ENCODE data around the gene PARG. TPM values are rescaled to one million over a fixed set of nuclear protein-coding genes. Genes with fewer than 3 reads are reported as not detected.

PARG gene
- total and polyA plus RNA-seq, 4 experiments from 2014 or later = 9.0 to 42.6 (median 26.9) TPM

GRCh38 chr10:49827297-49827696 lies 114.5 kb downstream of the PARG start:
- intact Hi-C loops (cut with micrococcal nuclease) = no loop called here
- H3K27me3 Mint-ChIP-seq = no peaks in the 10 kb centered on the region
- no peaks in the 10 kb centered on the region for H3K27me3 ChIP-seq (ENCODE audit: insufficient read depth, low read length)
- no peak for DNase-seq
- H3K36me3 ChIP-seq (ENCODE audit: insufficient read depth, low read length) = peaks cover 11% of the 10 kb centered on the region
- H3K4me3 ChIP-seq (ENCODE audit: low read length in 2 of 2) = no peak overlapping the region
- no peak overlapping the region for H3K27ac ChIP-seq (ENCODE audit: low read depth, low read length)
- H3K9me3 Mint-ChIP-seq = no peaks in the 10 kb centered on the region
- ChIA-PET POLR2A (ENCODE audit: partially characterized antibody) (no interaction called here), CTCF (ENCODE audit: partially characterized antibody) (interaction anchor here (1.2 kb wide), 1 partner anchor 234 kb away, joined by 3 read pairs; no protein-coding TSS in a partner anchor)
- peaks cover 56 to 62% of the 10 kb centered on the region in 2 donors for H3K36me3 Mint-ChIP-seq
- peaks cover 0 to 4% (median 1%) of the 10 kb centered on the region in 4 donors for H3K4me1 Mint-ChIP-seq
- no peaks in the 10 kb centered on the region for H3K9me3 ChIP-seq (ENCODE audit: control insufficient read depth in 1 of 2, low read length in 2 of 2)
- H3K4me1 ChIP-seq (ENCODE audit: insufficient read depth, low read length) = no peaks in the 10 kb centered on the region
- no peak overlapping the region for H3K4me3 Mint-ChIP-seq
- peak overlapping the region in 1 of 7 donors; percentile 62 for H3K27ac Mint-ChIP-seq

- intact Hi-C loops (cut with micrococcal nuclease) = no loop called here
- Histone ChIP-seq H3K4me3 (ENCODE audit: low read length in 2 of 2) (no peak overlapping the region), H3K27ac (ENCODE audit: low read depth, low read length) (no peak overlapping the region), H3K27me3 (ENCODE audit: insufficient read depth, low read length) (no peaks in the 10 kb centered on the region), H3K36me3 (ENCODE audit: insufficient read depth, low read length) (peaks cover 5% of the 10 kb centered on the region), H3K4me1 (ENCODE audit: insufficient read depth, low read length) (no peaks in the 10 kb centered on the region), H3K9me3 (ENCODE audit: control insufficient read depth in 1 of 2, low read length in 2 of 2) (no peaks in the 10 kb centered on the region)
- Mint-ChIP-seq H3K27ac (no peak overlapping the region), H3K4me1 (no peaks in the 10 kb centered on the region), H3K4me3 (no peak overlapping the region), H3K27me3 (no peaks in the 10 kb centered on the region), H3K36me3 (peaks cover 70 to 79% of the 10 kb centered on the region in 2 donors), H3K9me3 (peaks cover 0 to 4% (median 0%) of the 10 kb centered on the region in 8 donors)
- no peak for DNase-seq
- POLR2A ChIA-PET (ENCODE audit: partially characterized antibody) = no interaction called here
- CTCF ChIA-PET (ENCODE audit: partially characterized antibody) = no interaction called here
Measured at GRCh38 chr10:49819234-49819958, 122.4 kb downstream of the PARG start.

GRCh38 chr10:49817845-49818244 lies 124.0 kb downstream of the PARG start:
- no peak overlapping the region for H3K4me3 Mint-ChIP-seq
- no peaks in the 10 kb centered on the region for H3K4me1 Mint-ChIP-seq
- Histone ChIP-seq H3K9me3 (ENCODE audit: control insufficient read depth in 1 of 2, low read length in 2 of 2) (no peaks in the 10 kb centered on the region), H3K36me3 (ENCODE audit: insufficient read depth, low read length) (peaks cover 5% of the 10 kb centered on the region), H3K27ac (ENCODE audit: low read depth, low read length) (no peak overlapping the region), H3K4me3 (ENCODE audit: low read length in 2 of 2) (no peak overlapping the region), H3K27me3 (ENCODE audit: insufficient read depth, low read length) (no peaks in the 10 kb centered on the region), H3K4me1 (ENCODE audit: insufficient read depth, low read length) (no peaks in the 10 kb centered on the region)
- H3K36me3 Mint-ChIP-seq = peaks cover 68 to 77% of the 10 kb centered on the region in 2 donors
- H3K9me3 Mint-ChIP-seq = peaks cover 0 to 4% (median 1%) of the 10 kb centered on the region in 8 donors
- DNase-seq = no peak
- ChIA-PET CTCF (ENCODE audit: partially characterized antibody) (no interaction called here), POLR2A (ENCODE audit: partially characterized antibody) (no interaction called here)
- no peak overlapping the region for H3K27ac Mint-ChIP-seq
- no peaks in the 10 kb centered on the region for H3K27me3 Mint-ChIP-seq
- intact Hi-C loops (cut with micrococcal nuclease) = no loop called here

GRCh38 chr10:49803988-49804387 lies 137.8 kb downstream of the PARG start:
- Mint-ChIP-seq H3K4me1 (no peaks in the 10 kb centered on the region), H3K27ac (no peak overlapping the region), H3K4me3 (no peak overlapping the region), H3K9me3 (peaks cover 0 to 18% (median 8%) of the 10 kb centered on the region in 8 donors), H3K36me3 (no peaks in the 10 kb centered on the region), H3K27me3 (peaks cover 2 to 3% of the 10 kb centered on the region in 2 donors)
- ChIA-PET POLR2A (ENCODE audit: partially characterized antibody) (no interaction called here), CTCF (ENCODE audit: partially characterized antibody) (no interaction called here)
- Histone ChIP-seq H3K27ac (ENCODE audit: low read depth, low read length) (no peak overlapping the region), H3K4me3 (ENCODE audit: low read length in 2 of 2) (no peak overlapping the region), H3K9me3 (ENCODE audit: control insufficient read depth in 1 of 2, low read length in 2 of 2) (no peaks in the 10 kb centered on the region), H3K4me1 (ENCODE audit: insufficient read depth, low read length) (no peaks in the 10 kb centered on the region), H3K27me3 (ENCODE audit: insufficient read depth, low read length) (no peaks in the 10 kb centered on the region), H3K36me3 (ENCODE audit: insufficient read depth, low read length) (no peaks in the 10 kb centered on the region)
- no peak for DNase-seq
- intact Hi-C loops (cut with micrococcal nuclease) = no loop called here

DNA sequence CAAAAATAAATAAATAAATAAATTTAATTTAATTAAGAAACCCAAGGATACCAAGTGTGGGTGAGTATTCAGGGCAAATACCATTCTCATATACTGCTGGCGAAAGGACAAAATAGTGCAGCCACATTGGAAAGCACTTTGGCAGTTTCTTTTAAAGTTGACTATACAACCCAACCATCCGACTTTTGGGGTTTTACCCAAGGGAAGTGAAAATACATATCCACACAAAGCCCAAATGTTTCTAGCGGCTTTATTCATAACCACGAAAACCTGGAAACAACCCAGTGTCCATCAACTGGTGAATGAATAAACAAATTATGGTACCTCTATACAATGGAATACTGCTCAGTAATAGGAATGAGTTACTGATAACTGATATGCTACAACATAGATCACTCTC lies 143.6 kb downstream of the PARG start:
- no peak overlapping the region for H3K4me3 ChIP-seq (ENCODE audit: low read length in 2 of 2)
- no peak overlapping the region for H3K4me3 Mint-ChIP-seq
- H3K9me3 Mint-ChIP-seq = peaks cover 0 to 2% (median 0%) of the 10 kb centered on the region in 8 donors
- intact Hi-C loops (cut with micrococcal nuclease) = no loop called here
- CTCF ChIA-PET (ENCODE audit: partially characterized antibody) = no interaction called here
- no peaks in the 10 kb centered on the region for H3K36me3 ChIP-seq (ENCODE audit: insufficient read depth, low read length)
- no peaks in the 10 kb centered on the region for H3K4me1 ChIP-seq (ENCODE audit: insufficient read depth, low read length)
- no peak overlapping the region for H3K27ac Mint-ChIP-seq
- POLR2A ChIA-PET (ENCODE audit: partially characterized antibody) = no interaction called here
- H3K9me3 ChIP-seq (ENCODE audit: control insufficient read depth in 1 of 2, low read length in 2 of 2) = no peaks in the 10 kb centered on the region
- H3K4me1 Mint-ChIP-seq = no peaks in the 10 kb centered on the region
- DNase-seq = no peak
- H3K36me3 Mint-ChIP-seq = no peaks in the 10 kb centered on the region
- peaks cover 5 to 6% of the 10 kb centered on the region in 2 donors for H3K27me3 Mint-ChIP-seq
- no peak overlapping the region for H3K27ac ChIP-seq (ENCODE audit: low read depth, low read length)
- no peaks in the 10 kb centered on the region for H3K27me3 ChIP-seq (ENCODE audit: insufficient read depth, low read length)

DNA sequence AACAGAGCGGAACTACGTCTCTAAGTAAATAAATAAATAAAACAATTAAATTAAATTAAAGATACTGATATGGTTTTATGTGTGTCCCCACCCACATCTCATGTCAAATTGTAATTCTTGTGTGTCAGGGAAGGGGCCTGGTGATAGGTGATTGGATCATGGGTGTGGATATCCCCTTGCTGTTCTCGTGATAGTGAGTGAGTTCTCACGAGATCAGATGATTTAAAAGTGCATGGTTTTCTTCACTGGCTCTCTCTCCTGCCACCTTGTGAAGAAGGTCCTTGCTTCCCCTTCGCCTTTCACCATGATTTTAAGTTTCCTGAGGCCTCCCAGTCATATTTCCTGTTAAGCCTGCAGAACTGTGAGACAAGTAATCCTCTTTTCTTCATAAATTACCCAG lies 150.7 kb downstream of the PARG start:
- ChIA-PET POLR2A (ENCODE audit: partially characterized antibody) (no interaction called here), CTCF (ENCODE audit: partially characterized antibody) (no interaction called here)

GRCh38 chr10:49784681-49785080 lies 157.1 kb downstream of the PARG start:
- ChIA-PET POLR2A (ENCODE audit: partially characterized antibody) (no interaction called here), CTCF (ENCODE audit: partially characterized antibody) (no interaction called here)
- DNase-seq = no peak
- H3K9me3 Mint-ChIP-seq = peaks cover 0 to 2% (median 0%) of the 10 kb centered on the region in 8 donors
- H3K27me3 Mint-ChIP-seq = peaks cover 1 to 15% of the 10 kb centered on the region in 2 donors
- H3K27me3 ChIP-seq (ENCODE audit: insufficient read depth, low read length) = no peaks in the 10 kb centered on the region
- no peak overlapping the region for H3K4me3 Mint-ChIP-seq
- no peaks in the 10 kb centered on the region for H3K36me3 ChIP-seq (ENCODE audit: insufficient read depth, low read length)
- H3K4me1 ChIP-seq (ENCODE audit: insufficient read depth, low read length) = no peaks in the 10 kb centered on the region
- H3K9me3 ChIP-seq (ENCODE audit: control insufficient read depth in 1 of 2, low read length in 2 of 2) = no peaks in the 10 kb centered on the region
- no peak overlapping the region for H3K27ac ChIP-seq (ENCODE audit: low read depth, low read length)
- H3K4me3 ChIP-seq (ENCODE audit: low read length in 2 of 2) = no peak overlapping the region
- intact Hi-C loops (cut with micrococcal nuclease) = no loop called here
- H3K36me3 Mint-ChIP-seq = no peaks in the 10 kb centered on the region
- H3K4me1 Mint-ChIP-seq = no peaks in the 10 kb centered on the region
- no peak overlapping the region for H3K27ac Mint-ChIP-seq

More for the DNA sequence above, 150.7 kb downstream of the PARG start:
- intact Hi-C loops (cut with micrococcal nuclease) = no loop called here
- Histone ChIP-seq H3K4me1 (ENCODE audit: insufficient read depth, low read length) (no peaks in the 10 kb centered on the region), H3K9me3 (ENCODE audit: control insufficient read depth in 1 of 2, low read length in 2 of 2) (no peaks in the 10 kb centered on the region), H3K36me3 (ENCODE audit: insufficient read depth, low read length) (no peaks in the 10 kb centered on the region), H3K27ac (ENCODE audit: low read depth, low read length) (no peak overlapping the region), H3K4me3 (ENCODE audit: low read length in 2 of 2) (no peak overlapping the region), H3K27me3 (ENCODE audit: insufficient read depth, low read length) (no peaks in the 10 kb centered on the region)
- no peak for DNase-seq
- Mint-ChIP-seq H3K36me3 (no peaks in the 10 kb centered on the region), H3K4me1 (no peaks in the 10 kb centered on the region), H3K27ac (no peak overlapping the region), H3K9me3 (peaks cover 0 to 2% (median 0%) of the 10 kb centered on the region in 8 donors), H3K4me3 (no peak overlapping the region), H3K27me3 (peaks cover 2 to 5% of the 10 kb centered on the region in 2 donors)

Data from CD4-positive, alpha-beta memory T cell (primary cell).